ENCODE results near the gene OGFR.

The OGFR gene

DNA sequence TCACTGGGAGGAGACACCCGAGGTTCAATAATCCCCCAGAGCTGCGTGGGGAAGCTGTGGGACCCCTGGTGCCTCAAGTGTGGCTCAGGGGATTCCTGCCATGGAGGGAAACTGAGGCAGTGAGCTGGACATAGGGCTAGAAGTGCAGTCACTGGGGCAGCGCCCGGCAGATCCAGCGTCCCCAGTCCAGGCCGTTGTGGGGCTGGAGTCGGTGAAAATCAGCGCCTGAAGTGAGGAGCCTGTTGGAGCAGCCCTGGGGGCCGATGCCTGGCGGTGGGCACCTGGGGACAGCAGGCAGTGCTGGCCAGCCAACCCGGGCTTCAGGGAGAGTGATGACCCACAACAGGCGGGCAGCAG, 10.1 kb downstream of the OGFR start:
- no peak overlapping the region for H3K9ac ChIP-seq
- H3K27ac ChIP-seq, result no peak overlapping the region
- TF ChIP-seq, protein P1, sequence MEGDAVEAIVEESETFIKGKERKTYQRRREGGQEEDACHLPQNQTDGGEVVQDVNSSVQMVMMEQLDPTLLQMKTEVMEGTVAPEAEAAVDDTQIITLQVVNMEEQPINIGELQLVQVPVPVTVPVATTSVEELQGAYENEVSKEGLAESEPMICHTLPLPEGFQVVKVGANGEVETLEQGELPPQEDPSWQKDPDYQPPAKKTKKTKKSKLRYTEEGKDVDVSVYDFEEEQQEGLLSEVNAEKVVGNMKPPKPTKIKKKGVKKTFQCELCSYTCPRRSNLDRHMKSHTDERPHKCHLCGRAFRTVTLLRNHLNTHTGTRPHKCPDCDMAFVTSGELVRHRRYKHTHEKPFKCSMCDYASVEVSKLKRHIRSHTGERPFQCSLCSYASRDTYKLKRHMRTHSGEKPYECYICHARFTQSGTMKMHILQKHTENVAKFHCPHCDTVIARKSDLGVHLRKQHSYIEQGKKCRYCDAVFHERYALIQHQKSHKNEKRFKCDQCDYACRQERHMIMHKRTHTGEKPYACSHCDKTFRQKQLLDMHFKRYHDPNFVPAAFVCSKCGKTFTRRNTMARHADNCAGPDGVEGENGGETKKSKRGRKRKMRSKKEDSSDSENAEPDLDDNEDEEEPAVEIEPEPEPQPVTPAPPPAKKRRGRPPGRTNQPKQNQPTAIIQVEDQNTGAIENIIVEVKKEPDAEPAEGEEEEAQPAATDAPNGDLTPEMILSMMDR (conservative IDR thresholded peaks at IDR 0.05; ENCODE audit: low read depth, low read length), result no peak
- no peak overlapping the region for H3K4me3 ChIP-seq (IDR thresholded peaks at IDR 0.05; ENCODE audit: insufficient read depth, low read depth, low read length)
- peaks cover 41% of the 10 kb centered on the region for H3K27me3 ChIP-seq (ENCODE audit: insufficient read depth, low read depth)
- H2AFZ ChIP-seq (ENCODE audit: low read depth), result no peak overlapping the region
- H3K79me2 ChIP-seq (ENCODE audit: insufficient read depth, low read depth), result no peaks in the 10 kb centered on the region
- no peaks in the 10 kb centered on the region for H3K4me1 ChIP-seq (ENCODE audit: low read depth, poor library complexity, severe bottlenecking)
- no peaks in the 10 kb centered on the region for H4K20me1 ChIP-seq (ENCODE audit: insufficient read depth)
- no peak overlapping the region for H3K4me2 ChIP-seq
- no peaks in the 10 kb centered on the region for H3K36me3 ChIP-seq (ENCODE audit: insufficient read depth)

- Histone ChIP-seq H3K27ac (no peak overlapping the region), H3K9ac (no peak overlapping the region), H2AFZ (ENCODE audit: low read depth) (no peak overlapping the region), H3K79me2 (ENCODE audit: insufficient read depth, low read depth) (no peaks in the 10 kb centered on the region), H3K36me3 (ENCODE audit: insufficient read depth) (no peaks in the 10 kb centered on the region), H3K4me3 (IDR thresholded peaks at IDR 0.05; ENCODE audit: insufficient read depth, low read depth, low read length) (no peak overlapping the region), H3K4me2 (no peak overlapping the region), H3K27me3 (ENCODE audit: insufficient read depth, low read depth) (peaks cover 46% of the 10 kb centered on the region), H3K4me1 (ENCODE audit: low read depth, poor library complexity, severe bottlenecking) (no peaks in the 10 kb centered on the region), H4K20me1 (ENCODE audit: insufficient read depth) (no peaks in the 10 kb centered on the region)
- TF ChIP-seq, protein P1 (conservative IDR thresholded peaks at IDR 0.05; ENCODE audit: low read depth, low read length), result no peak
These were observed 10.7 kb downstream of the OGFR start for GRCh38 chr20:62815066-62815991.

DNA sequence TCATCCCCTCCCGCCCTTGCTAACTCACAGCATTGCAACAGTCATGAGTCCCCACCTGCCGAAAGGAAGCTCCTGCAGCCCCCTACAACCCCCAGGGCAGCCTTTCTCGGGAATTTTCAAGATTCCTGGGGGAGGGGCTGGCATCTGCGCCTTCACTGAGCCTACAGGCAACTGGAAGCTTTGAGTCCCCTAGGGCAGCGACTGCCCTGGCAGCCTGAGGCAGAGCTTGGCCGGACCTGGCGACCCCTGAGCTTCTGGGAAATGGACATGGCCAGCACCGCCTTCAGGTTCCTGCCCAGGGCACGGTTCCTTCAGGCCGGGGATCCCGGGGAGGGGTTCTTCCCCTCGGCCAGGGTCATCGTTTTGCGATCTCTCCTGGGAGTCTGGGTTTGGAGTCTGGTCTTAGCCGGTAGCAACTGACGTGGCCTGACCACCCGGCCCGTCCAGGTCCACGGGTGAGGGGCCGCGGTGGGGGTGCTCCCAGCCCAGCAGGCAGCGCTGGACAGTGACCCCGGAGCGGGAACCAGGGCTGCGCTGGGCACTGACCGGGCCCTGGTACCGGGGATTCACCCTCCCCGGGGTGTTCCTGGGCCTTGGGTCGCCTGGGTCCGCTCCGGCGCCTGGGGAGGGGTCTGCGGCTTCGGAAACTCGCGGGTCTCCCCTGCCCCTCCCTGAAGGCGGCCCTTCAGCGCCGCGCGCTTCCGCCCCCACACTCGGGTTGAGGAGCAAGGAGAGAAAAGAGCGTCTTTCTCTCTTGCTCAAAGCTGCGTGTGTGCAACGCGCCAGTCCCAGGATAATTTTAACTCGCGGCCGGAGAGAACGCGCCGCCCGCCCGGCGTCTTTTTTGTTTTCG, 11.6 kb downstream of the OGFR start:
- no peaks in the 10 kb centered on the region for H3K79me2 ChIP-seq (ENCODE audit: insufficient read depth, low read depth)
- no peaks in the 10 kb centered on the region for H3K36me3 ChIP-seq (ENCODE audit: insufficient read depth)
- no peaks in the 10 kb centered on the region for H4K20me1 ChIP-seq (ENCODE audit: insufficient read depth)
- H3K9ac ChIP-seq, result no peak overlapping the region
- no peaks in the 10 kb centered on the region for H3K4me1 ChIP-seq (ENCODE audit: low read depth, poor library complexity, severe bottlenecking)
- H3K27ac ChIP-seq, result no peak overlapping the region
- no peak overlapping the region for H3K4me2 ChIP-seq
- H3K27me3 ChIP-seq (ENCODE audit: insufficient read depth, low read depth), result peaks cover 53% of the 10 kb centered on the region
- H3K4me3 ChIP-seq (IDR thresholded peaks at IDR 0.05; ENCODE audit: insufficient read depth, low read depth, low read length), result no peak overlapping the region
- TF ChIP-seq, protein P1 (conservative IDR thresholded peaks at IDR 0.05; ENCODE audit: low read depth, low read length), result no peak
- no peak overlapping the region for H2AFZ ChIP-seq (ENCODE audit: low read depth)

DNA sequence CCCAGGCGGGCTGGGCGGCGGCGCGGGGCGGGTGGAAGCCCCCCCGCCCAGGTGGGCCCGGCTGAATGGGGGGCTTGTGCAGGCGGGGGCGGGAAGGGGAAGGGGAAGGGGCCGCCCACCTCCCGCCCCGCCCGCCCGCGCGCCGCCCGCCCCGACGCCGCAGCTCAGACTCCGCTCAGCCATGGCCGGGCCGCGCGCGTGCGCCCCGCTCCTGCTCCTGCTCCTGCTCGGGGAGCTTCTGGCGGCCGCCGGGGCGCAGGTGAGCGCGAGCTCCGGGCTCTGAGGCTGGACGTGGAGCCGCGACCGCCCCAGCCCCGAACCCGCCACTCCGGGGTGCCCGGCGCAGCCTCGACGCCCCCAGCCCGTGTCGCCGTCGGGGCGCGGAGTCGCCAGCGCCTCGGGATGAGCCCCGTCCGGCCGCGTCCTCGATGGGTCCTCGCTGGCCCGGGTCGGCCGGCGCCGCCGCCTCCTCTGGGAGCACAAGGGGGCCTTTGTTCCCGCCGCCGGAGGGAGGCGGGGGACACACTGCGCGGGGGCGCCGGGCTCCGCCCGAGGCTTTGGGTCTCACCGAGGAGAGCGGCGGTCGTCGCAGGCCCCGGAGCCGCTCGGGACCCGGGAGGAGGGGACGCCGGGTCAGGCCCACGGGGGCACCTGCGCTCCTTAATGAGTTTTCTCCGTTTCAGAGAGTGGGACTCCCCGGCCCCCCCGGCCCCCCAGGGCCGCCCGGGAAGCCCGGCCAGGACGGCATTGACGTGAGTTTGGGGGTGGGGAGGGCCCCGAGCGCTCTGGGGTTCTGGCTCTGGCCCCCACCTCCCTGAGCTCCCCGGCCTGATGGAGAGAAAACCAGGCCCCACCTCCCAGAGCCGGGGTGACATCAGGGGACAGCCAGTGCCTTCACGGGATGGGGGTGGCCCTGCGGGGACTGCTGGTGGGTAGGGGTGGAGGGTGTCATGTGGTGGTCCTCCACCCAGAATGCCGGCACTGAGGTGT, 12.5 kb downstream of the OGFR start, which contains the start of gene COL9A3:
TSS of gene COL9A3 (plus strand) at position 167 of the 990 bp plus-strand sequence. CDS start at position 182, 15 bp downstream.
- Histone ChIP-seq H3K36me3 (ENCODE audit: insufficient read depth) (no peaks in the 10 kb centered on the region), H3K79me2 (ENCODE audit: insufficient read depth, low read depth) (no peaks in the 10 kb centered on the region), H3K27me3 (ENCODE audit: insufficient read depth, low read depth) (peaks cover 58% of the 10 kb centered on the region), H3K4me3 (IDR thresholded peaks at IDR 0.05; ENCODE audit: insufficient read depth, low read depth, low read length) (no peak within 1 kb of the TSS), H3K9ac (no peak within 1 kb of the TSS), H4K20me1 (ENCODE audit: insufficient read depth) (no peaks in the 10 kb centered on the region), H3K4me2 (no peak within 1 kb of the TSS), H3K4me1 (ENCODE audit: low read depth, poor library complexity, severe bottlenecking) (no peaks in the 10 kb centered on the region), H3K27ac (no peak within 1 kb of the TSS), H2AFZ (ENCODE audit: low read depth) (no peak within 1 kb of the TSS)
- TF ChIP-seq, protein P1 (conservative IDR thresholded peaks at IDR 0.05; ENCODE audit: low read depth, low read length), result no peak

Data from KMS-11 (cell line).